RPMI8226 (cell line): Measurements from ENCODE around the gene PTPRN2.
A peak's percentile ranks its signal among the peaks of the same experiment; 100 is the strongest.
"Not testable (repeated sequence)": the region's sequence is repeated elsewhere in the genome, so short reads cannot be mapped to it uniquely, and the experiment has no call there.

Experiments
- DNase-seq: peaks from one replicate; pipeline ENCODE4 v3.0.0-alpha.2; 2015

PTPRN2 gene

DNA sequence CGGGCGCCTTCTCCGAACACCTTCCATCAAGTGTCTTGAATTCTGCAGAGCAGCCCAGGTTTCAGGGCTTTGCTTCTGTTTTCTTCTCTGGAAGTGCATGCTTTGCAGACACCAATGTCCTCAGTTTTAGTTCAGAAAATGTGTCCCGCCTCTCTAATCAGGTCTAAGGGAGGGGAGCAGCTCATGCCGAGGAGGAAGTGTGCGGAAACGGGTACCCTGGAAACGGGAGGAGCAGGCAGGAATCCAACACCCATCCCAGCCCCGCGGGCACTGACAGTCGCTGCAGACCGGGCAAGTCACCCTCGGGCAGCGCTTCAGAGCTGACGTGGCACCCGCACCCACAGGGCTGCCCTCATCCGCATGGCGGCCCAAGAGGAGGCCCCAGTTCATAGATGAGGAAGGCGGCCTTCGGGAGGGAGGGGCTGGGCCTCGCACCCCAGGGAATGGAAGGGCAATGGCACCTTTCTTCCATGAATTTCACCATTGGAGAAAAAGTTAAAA, 912.1 kb downstream of the PTPRN2 start:
- DNase-seq: peak; percentile 35

DNA sequence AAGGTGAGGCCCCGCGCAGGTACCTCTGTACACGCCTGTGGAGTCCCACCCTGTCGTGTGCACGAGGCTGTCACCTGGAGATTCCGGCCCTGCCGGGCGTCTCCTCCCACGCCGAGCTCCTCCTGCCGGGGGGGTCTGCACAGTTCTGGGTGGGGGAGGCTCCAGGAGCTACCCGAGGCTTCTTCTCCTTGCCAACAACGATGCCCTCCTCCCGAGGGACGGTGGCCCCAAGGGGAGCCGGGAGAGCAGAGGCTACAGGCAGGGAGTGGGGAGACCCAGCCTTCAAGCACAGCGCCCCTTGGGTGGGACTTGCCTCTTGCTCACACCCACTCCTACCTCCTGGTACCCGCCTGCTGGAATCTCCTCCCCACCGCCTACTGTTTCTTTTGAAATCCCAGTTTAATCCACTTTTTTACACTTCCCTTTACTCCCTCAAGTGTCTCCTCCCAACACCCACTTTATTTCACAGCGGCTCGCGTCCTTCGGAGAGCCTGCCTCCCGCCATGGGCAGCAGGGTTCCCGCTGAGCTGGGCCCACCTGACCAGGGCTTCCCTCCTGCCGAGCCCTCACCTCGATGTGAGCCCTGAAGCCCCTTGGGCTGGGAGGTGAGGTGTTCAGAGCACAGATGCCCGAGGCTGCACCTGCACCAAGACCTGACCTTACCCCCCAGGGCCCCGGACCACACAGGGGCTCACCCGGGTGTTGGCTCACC, 912.8 kb downstream of the PTPRN2 start:
- DNase-seq: no peak

DNA sequence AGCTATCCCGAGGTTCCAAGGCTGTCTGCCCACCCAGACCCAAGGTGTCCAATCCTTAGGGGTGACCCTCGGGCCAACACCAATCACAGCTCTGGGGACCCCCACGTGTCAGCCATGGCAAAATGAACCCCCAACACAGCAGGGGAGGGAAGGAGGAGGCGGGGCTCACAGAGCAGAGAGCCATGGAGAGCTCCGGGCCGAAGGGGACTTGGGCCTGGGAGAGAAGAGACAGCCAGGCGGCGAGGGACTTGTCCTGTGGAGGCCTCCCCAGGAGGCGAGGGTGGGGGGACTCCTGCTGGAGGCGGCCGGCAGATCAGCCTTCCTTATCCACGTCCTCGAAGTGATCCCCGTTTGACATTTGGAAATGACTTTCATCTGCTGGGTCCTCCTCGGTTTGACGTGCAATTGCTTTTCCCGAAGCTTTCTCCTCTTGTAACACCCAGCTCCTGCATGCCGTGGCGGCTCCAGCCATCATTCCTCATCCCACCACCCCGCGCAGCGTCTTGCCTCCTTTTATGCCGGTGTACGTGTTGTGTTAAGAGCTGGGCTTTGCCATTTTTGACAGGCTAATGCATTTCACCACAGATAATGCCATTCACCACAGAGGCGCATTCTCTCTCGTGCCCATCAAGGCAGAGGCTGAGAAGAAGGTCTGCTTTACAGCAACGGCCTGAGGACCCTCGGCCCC, 913.5 kb downstream of the PTPRN2 start:
- DNase-seq: no peak

DNA sequence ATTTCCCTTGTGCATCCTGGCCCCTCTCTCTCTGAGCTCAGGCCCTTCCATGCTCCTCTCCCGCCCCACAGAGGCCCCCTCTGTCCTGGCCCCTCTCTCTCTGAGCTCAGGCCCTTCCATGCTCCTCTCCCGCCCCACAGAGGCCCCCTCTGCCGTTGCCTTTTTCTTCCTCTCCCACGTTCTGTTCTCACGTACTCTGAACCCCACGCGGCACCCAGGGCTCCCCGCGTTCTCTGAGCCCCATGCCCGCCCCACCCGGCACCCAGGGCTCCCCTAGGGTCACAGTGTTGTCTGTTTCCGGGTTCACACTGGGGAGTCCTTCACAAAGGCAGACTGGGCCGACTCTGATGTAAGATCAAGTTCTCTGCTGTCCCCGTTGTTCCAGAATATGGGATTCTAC, 914.0 kb downstream of the PTPRN2 start:
- DNase-seq: no peak

DNA sequence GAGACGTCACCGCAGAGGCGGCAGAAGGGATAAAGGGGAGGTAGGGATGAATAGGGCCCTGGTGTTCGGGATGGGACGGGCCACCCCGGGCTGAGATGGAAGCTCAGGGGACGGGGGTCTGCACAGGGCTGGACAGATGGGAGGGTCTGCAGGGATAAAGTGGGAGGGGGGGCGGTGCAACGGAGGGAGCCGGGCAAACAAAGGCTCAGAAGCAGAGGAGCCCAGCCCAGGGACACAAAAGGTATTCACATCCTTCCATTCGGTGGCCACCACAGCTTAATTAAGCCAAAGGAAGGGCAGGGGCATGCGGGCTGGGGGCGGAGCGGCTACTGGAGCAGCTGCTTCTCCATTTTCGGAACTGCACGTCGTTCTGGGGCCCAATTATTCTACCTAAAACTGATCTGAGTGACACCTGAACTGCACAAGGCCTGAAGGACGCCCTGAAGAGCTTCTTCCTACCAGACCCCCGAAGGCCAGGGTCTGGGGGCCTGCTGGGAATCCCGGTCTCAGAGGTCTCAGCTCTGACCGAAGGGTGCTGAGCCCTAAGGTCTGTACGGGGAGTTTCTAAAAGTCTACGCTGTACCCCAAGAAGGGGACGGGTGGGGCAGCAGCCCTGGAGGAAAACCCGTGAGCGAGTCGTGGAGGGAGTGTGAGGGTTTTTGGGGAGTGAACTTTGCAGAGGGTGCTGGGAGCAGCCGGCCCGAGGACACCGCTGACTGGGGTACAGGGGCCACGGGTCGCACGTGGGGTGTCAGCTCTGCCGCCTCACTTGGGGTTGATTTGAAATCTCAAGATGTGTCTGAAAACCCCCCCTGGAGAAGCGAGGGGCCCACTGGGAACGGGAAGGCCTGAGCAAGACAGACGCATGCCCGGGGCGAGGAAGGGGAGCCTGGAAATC, 916.0 kb downstream of the PTPRN2 start:
- DNase-seq: no peak

DNA sequence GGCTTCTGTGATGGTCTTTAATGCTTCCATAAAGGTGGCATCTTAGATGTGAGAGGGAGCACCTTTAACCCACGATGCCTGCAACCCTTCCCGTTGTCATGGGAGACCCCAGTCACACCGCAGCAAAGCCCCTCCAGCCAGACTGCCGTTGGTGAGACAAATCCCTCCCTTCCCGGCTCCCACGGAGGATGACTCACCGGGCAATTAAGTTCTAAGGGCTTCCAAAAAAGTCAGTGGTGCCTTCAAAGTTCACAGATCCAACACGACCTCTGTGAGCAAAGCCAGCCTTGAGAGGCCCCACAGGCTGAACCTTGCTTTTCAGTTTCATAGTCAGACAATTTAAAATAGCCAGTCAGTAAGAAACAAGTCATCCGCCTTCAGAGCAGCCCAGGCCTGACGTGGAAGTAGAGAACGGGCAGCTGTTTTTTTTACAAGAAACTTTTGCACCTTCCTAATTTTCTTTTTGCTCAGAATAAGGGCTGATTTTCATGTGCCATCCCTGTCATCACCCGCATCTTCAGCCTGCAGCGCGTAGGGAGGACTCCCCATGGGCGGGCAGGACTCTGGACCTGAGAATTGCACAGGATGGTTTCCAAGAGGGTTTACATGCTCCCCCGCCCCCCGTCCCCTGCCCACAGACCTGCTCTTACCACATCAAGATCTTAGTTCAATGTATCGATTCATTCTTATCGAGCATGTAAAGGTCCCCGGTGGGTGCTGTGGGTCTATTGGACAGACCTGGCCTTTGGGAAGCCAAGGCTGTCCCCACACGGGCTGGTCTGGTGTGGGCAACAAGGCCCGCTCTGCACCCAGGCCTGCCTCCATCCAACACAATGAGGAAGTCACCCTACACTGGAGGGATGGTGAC, 916.9 kb downstream of the PTPRN2 start:
- DNase-seq: no peak

DNA sequence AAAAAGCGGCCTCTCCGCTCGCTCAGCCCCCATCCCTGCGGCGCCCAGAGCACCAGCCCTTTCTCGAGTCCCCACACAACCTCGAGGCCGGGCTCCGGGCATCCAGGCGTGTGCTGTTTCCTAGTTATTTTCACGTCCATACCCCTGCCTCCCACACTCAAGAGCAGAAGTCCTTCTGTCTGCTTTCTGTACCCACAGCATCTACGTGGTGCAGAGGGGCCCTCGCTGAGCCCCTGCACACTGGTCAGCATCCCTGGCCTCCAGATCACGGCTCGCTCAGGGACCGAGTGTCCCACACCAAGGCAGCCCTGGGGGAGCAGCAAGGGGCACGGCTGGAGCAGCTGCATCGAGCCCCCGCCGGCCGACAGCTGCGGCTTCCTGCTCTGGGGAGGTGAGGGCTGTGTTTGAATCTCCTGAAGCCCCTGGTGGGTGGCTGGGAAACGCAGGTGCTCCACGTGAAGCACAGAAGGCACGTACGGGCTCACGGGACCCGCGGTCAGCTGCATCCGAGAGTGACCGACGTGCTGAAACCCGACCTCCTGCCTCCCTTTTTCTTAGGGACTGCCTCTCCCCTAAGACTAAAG, 917.8 kb downstream of the PTPRN2 start:
- DNase-seq: no peak

DNA sequence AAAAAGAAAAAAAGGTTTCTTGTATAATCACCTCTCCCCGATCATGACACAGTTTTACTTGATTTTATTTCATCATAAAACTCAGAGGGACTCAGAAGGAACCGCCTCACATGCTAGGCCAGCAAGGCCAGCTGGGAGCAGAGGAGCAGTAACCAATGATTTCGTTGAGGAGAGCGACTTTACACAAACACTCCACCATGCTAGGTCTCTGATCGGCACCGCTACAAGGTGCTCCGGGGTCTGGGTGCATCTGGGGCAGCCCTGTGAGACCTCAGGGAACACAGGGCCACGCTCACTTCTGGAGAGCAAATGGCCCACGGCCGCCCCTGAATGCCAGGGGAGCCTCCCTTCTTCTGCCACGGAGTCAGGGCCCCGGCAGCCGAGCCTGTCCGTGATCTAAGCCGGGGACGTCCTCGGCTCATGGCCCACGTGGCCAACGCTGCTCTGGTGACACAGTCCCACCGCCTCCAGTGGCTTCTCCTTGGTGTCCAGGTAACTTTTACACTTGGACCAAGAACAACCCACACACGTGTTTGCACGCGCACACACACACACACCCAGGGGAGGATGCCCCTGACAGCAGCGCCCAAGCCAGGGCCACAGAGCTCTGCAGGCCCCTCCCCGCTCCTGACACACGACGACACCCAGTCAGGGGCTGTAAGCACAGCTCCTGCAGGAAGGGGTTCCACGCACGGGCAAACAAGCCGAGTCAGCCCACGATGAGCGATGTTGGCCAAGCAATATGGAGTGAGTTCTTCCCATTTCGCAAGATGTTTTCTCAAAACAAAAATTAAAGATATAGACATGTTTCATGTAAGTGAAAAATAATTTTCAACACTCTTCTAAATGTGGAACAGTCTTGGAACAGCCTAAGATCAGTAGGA, 918.5 kb downstream of the PTPRN2 start:
- no peak for DNase-seq

DNA sequence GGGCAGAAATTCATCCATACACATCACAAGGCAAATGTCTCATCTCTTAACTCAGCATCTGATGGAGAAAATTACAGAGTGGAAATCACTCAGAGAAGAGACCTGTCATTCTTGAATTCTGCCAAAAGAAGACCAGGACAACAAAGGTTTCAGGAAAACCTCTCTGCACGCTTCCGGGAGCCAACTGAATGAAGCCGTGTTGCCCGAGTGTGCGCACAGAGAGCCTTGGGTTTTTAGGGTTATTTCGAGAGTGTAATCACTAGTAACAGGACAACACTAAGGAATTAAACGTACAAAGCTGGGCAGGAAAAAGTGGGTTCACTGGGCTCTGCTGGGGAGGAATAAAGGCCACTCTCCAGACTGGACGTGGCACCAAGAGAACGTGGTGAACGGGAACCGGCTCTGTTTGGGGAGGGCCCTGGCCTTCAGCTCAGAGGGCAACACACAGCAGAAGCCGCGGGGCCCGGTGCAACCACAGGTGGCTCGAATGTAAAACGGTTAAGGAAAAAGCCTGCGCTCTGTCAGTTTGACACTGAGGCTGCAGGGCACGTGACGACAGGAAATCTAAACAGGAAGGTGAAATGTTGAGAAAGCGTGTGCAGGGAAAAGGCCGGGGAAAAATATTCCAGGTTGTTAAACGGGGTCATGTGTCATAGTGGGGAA, 919.3 kb downstream of the PTPRN2 start:
- DNase-seq: no peak

DNA sequence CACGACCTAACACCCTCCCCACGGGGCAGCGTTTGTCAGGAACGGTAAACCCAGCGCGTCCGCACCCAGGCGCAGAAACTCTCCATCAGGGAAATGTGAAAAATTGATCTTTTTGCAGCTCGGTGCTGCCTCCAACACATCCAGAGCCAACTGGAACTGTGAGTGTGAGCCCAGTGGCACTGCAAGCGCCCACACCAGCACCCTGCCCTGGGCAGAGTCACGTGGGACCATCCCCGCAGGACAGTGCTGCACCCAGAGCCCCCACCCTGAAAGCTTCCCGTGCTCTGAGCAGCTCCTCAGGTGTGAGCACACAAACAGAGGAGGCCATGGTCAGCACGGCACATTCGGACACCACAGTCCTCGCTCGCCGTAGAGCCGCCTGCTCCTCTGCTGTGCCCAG, 919.9 kb downstream of the PTPRN2 start:
- no peak for DNase-seq

DNA sequence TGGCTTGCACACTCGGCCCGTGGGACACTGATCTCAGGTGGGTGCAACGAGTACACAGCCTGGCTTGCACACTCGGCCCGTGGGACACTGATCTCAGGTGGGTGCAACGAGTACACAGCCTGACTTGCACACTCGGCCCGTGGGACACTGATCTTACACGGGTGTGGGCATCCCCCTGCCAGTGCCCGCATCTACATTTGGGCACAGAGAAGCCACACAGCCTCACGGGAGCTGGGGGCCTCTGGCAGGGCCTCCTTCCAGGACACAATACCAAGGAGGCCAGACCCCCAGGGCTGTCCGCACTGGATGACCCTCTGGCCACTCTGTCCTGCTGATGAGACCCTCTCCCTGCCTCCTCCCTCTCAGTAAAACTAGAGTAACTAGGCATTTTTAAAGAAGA, 920.4 kb downstream of the PTPRN2 start:
- DNase-seq: no peak

DNA sequence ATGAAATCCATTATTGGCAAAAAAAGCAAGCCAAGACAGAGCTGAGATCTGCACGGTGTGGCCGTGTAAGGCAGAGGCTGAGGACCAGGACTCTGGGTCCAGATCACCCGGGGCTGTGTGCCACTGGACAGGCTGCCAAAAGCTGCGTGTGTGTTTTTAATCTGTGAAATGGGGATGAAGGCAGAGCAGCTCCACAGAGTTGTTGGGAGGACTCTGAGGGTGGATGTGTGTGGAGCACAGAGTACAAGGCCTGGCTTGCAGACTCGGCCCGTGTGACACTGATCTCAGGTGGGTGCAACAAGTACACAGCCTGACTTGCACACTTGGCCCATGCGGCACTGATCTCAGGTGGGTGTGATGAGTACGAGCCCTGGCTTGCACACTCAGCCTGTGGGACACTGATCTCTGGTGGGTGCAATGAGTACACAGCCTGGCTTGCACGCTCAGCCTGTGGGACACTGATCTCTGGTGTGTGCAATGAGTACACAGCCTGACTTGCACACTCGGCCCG, 921.0 kb downstream of the PTPRN2 start:
- no peak for DNase-seq

DNA sequence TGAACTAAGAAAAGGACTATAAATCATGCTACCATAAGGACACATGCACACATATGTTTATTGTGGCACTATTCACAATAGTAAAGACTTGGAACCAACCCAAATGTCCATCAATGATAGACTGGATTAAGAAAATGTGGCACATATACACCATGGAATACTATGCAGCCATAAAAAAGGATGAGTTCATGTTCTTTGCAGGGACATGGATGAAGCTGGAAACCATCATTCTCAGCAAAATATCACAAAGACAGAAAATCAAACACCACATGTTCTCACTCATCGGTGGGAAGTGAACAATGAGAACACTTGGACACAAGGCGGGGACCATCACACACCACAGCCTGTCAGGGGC, 922.0 kb downstream of the PTPRN2 start:
- not testable (repeated sequence) for DNase-seq

DNA sequence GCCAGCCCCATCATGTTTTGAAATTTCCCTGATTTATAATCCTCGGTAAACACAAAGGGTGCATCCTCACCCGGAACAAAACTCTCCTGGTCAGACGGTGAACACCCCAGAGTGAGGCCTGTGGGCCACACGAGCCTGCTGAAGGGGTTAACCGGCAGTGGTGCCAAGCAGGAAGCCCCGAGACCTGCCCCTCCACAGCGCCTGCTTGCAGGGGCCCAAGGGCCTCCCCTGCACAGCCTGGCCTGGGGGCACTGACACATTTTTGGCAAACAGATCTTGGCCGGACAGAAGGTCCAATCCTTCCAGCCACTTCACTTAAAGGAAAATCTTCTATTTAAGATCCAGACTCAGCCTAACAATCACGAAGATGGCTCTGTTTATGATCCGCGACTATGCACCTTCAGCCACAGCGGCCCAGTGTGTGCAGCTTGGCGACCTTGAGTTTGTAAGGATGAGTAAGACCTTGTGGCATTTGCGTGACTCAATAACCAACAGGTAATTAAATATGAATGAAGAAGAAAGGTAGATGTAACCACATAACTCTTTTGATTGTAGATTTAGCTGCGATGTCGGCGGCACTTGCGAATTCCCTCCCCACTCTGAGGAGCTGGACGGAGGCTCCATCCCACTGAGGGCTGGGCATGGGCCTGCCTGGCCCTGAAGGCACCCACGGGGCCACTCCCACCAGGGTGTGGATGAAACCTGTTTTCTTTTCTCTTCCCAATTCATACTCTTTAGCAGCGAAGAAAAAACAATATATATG, 922.6 kb downstream of the PTPRN2 start:
- no peak for DNase-seq

DNA sequence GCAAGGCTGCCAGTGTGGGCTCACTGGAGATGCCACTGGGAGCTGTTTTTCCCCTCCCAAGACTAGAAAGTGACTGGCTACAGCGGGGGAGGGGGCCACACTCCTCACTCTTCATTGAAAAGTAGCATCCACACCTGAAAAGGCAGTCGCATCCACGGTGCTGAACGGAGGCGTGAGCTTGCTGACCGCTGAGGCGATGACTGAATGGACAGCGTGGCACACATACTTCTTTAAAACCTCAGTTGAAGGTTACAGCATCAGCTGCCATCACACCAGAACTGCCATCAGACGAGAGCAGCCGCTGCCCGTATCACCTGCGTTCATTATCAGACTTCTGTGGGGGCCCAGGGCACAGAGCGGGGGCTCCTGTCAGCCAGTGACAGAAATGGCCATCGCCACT, 923.6 kb downstream of the PTPRN2 start:
- no peak for DNase-seq

DNA sequence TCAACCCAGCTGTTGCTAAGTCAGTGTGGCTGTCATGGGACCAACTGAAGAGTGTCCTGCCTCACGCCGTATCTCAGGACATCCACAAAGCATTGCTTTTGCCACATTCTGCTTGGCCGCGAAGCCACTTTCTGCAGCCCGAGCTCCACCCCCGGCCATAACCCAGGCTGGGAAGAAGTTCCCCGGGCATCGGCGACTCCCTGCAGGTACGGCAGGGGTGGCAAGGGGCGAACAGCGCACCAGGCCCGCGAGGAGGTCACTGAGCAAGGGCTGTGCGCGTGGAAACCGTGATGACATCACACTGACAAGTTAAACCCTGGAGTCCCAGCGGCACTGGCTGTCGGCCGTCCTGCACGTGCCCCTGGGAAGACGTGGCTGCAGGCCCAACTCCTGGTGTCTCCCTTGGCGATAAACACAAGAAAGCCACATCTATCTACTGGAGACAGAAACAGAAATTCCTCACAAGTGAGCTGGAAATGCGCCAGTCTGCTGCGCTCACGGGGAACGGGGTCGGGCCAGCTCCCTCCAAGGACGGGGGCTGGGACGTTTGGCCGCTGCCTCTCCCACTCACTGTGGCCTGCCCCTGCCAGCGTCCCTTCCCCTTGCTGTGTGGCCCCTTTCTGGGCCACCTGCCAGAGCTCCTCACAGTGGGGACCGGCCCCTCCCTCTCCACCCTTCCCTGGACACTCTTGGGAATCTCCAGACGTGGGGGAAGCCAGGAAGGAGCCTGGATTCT, 924.5 kb downstream of the PTPRN2 start:
- no peak for DNase-seq

DNA sequence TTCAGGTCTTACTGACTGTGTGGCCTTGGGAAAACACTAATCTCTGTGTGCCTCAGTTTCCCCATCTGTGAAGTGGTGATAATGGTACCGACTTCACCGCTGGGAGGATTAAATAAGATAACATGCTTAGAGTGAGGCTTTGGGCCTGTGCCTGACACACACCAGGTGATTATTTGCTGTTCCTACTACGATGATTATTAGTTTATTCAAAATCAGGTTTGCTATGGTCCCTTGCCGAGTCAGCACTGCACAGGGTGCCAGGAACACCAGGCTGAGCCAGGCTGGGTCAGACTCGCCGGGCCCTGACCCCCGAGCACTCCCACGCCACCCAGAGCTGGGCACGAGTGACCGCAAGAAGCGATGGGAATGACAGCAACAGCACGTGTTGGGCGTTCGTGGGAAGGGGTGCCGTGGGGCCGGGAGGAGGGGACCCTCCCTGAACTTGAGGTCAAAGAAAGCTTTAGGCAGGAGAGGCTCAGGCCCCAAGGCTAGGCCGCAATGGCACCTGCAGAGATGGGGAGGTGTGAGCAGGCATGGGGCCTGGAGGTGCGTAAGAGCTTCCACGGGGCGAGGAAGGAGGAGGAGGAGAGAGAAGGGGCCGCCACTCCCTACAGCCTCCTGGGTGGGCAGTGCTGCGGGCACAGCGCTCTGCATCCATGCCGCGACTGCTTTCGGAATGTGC, 925.4 kb downstream of the PTPRN2 start:
- DNase-seq: no peak

DNA sequence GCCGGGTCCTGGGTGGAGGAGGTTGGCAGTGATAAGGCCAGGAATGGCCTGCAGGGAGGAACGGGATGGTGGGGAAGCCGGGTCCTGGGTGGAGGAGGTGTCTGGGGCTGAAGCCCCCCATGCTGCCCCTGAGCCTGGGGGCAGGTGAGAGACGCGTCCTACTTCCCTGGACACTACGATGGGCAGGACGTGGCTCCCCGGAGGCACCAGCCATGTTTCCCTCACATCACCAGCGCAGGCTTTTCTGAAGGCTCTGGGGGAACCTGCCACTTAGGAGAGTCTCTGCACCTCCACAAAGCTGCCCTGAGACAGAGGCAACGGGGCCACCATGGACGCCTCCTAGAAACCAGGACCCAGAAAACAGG, 926.0 kb downstream of the PTPRN2 start:
- no peak for DNase-seq
